ENCODE results near the gene WNT6. TPM values are rescaled to one million over a fixed set of nuclear protein-coding genes. Genes with fewer than 3 reads are reported as not detected.
"Not testable (repeated sequence)": the region's sequence is repeated elsewhere in the genome, so short reads cannot be mapped to it uniquely, and the experiment has no call there.

The WNT6 gene
- total RNA-seq, 1 experiment from 2014 or later: 7.8 TPM

DNA sequence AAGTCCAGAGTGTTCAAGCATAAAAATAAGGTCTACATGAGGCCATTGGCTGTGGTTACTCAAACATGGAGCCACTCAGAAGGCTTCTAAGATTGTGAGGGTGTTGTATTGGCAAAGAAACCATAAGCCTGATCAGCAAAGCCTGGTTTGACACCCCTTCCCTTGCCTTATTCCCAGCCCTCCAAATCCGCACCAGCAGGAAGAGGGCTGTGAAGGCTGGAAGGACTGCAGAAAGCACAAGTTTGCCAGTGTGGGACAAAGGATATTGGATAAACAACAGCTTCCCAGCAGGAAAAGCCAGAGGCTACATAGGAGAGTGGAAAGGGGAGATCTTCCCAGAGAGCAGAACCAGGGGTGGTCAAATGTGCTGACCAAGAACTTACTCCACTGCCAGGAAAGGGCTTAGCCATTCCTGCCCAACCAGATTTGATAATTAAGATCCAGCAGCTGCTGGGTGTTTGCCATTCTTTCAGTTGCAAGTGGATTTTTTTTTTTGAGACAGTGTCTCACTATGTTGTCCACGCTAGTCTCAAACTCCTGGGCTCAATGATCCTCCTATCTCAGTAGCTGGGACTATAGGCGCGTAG, 26.5 kb upstream of the WNT6 start:
- H3K4me2 ChIP-seq (ENCODE audit: low read depth, low read length, poor library complexity, severe bottlenecking): no peak overlapping the region

DNA sequence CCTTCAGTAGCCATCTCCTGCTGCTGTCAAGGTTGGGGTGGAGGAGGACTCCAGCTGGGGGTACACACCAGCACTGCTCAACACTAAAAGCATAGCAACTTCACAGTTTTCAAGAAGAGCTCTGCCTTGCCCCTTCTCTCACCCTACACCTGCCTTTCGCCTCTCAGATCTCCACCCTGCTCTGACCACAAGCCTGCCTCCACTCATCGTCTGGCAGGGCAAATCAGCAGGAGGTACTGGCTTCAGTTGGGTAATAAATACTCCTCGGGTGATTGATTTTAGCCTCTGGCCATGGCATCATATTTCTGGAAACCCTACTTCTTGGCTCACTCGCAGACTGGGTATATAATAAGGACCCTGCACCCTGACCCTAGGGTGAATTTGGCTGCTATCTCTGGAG, 24.9 kb upstream of the WNT6 start:
- Histone ChIP-seq H3K4me1 (ENCODE audit: low read length) (no peaks in the 10 kb centered on the region), H3K9ac (ENCODE audit: low read length) (no peak overlapping the region), H2AFZ (ENCODE audit: low read length) (no peak overlapping the region), H3K9me3 (ENCODE audit: low read length) (no peaks in the 10 kb centered on the region), H3K4me3 (ENCODE audit: low read length) (no peak overlapping the region), H3K9me2 (replicated peaks; ENCODE audit: insufficient read depth, low read length) (no peaks in the 10 kb centered on the region), H3K79me2 (ENCODE audit: low read length) (no peaks in the 10 kb centered on the region), H3K27me3 (ENCODE audit: low read length) (no peaks in the 10 kb centered on the region), H3K36me3 (ENCODE audit: insufficient read depth, low read length) (no peaks in the 10 kb centered on the region), H3K4me2 (ENCODE audit: low read depth, low read length, poor library complexity, severe bottlenecking) (no peak overlapping the region), H3K27ac (ENCODE audit: low read length) (no peak overlapping the region), H4K20me1 (ENCODE audit: insufficient read depth, low read depth, low read length) (no peaks in the 10 kb centered on the region)
- no peak for DNase-seq

More for the DNA sequence above, 26.5 kb upstream of the WNT6 start:
- Histone ChIP-seq H3K79me2 (ENCODE audit: low read length) (no peaks in the 10 kb centered on the region), H2AFZ (ENCODE audit: low read length) (no peak overlapping the region), H3K4me3 (ENCODE audit: low read length) (no peak overlapping the region), H3K27me3 (ENCODE audit: low read length) (no peaks in the 10 kb centered on the region), H3K4me1 (ENCODE audit: low read length) (no peaks in the 10 kb centered on the region), H4K20me1 (ENCODE audit: insufficient read depth, low read depth, low read length) (no peaks in the 10 kb centered on the region), H3K36me3 (ENCODE audit: insufficient read depth, low read length) (no peaks in the 10 kb centered on the region), H3K9ac (ENCODE audit: low read length) (no peak overlapping the region), H3K27ac (ENCODE audit: low read length) (no peak overlapping the region), H3K9me2 (replicated peaks; ENCODE audit: insufficient read depth, low read length) (no peaks in the 10 kb centered on the region), H3K9me3 (ENCODE audit: low read length) (no peaks in the 10 kb centered on the region)
- no peak for DNase-seq

DNA sequence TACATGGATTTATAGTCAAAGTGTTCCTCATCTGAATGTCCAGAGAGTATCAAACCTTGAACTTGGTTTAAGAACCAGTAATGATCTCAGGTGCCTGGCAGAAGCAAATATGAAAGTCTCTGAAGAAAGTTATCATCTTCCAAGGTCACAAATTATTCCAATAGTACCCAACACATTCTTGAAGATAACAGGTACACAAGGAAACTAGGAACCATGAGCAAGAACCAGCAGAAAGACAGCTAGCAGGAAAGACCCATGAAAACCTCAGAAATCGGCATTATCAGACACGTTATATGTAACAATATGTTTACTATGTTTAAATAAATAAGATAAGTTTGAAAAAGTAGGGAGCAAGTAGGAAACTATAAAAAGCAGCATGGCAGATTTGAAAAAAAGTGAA, 22.1 kb upstream of the WNT6 start:
- H3K36me3 ChIP-seq (ENCODE audit: insufficient read depth, low read length): no peaks in the 10 kb centered on the region
- no peak overlapping the region for H3K27ac ChIP-seq (ENCODE audit: low read length)
- no peaks in the 10 kb centered on the region for H3K4me1 ChIP-seq (ENCODE audit: low read length)
- H4K20me1 ChIP-seq (ENCODE audit: insufficient read depth, low read depth, low read length): no peaks in the 10 kb centered on the region
- no peak overlapping the region for H2AFZ ChIP-seq (ENCODE audit: low read length)
- no peaks in the 10 kb centered on the region for H3K79me2 ChIP-seq (ENCODE audit: low read length)
- H3K9ac ChIP-seq (ENCODE audit: low read length): no peak overlapping the region
- no peaks in the 10 kb centered on the region for H3K27me3 ChIP-seq (ENCODE audit: low read length)
- no peak overlapping the region for H3K4me2 ChIP-seq (ENCODE audit: low read depth, low read length, poor library complexity, severe bottlenecking)
- H3K9me3 ChIP-seq (ENCODE audit: low read length): no peaks in the 10 kb centered on the region
- DNase-seq: no peak
- no peaks in the 10 kb centered on the region for H3K9me2 ChIP-seq (replicated peaks; ENCODE audit: insufficient read depth, low read length)
- no peak overlapping the region for H3K4me3 ChIP-seq (ENCODE audit: low read length)

DNA sequence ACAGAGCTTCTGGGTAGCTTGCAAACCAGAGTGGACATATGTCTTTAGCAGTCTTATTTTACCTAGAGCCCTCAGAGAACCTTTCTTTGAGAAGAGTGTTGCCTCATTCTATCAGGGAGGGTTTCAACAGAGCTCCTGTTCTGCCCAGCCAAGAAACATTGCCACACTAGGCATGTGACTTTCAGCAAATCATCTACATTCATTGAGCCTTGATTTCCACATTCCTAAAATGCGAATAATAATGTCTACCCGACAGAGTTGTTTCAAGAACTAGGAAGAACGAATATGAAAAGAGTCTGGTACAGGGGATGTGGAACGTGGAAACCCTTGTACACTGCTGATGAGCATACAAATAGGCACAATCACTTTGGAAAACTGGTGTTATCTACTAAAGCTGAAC, 20.2 kb upstream of the WNT6 start:
- Histone ChIP-seq H3K27ac (ENCODE audit: low read length) (no peak overlapping the region), H4K20me1 (ENCODE audit: insufficient read depth, low read depth, low read length) (no peaks in the 10 kb centered on the region), H3K4me2 (ENCODE audit: low read depth, low read length, poor library complexity, severe bottlenecking) (no peak overlapping the region), H3K4me3 (ENCODE audit: low read length) (no peak overlapping the region), H3K4me1 (ENCODE audit: low read length) (no peaks in the 10 kb centered on the region), H3K27me3 (ENCODE audit: low read length) (no peaks in the 10 kb centered on the region), H3K79me2 (ENCODE audit: low read length) (no peaks in the 10 kb centered on the region), H2AFZ (ENCODE audit: low read length) (no peak overlapping the region), H3K9ac (ENCODE audit: low read length) (no peak overlapping the region), H3K9me3 (ENCODE audit: low read length) (no peaks in the 10 kb centered on the region), H3K36me3 (ENCODE audit: insufficient read depth, low read length) (no peaks in the 10 kb centered on the region), H3K9me2 (replicated peaks; ENCODE audit: insufficient read depth, low read length) (no peaks in the 10 kb centered on the region)
- DNase-seq: no peak

DNA sequence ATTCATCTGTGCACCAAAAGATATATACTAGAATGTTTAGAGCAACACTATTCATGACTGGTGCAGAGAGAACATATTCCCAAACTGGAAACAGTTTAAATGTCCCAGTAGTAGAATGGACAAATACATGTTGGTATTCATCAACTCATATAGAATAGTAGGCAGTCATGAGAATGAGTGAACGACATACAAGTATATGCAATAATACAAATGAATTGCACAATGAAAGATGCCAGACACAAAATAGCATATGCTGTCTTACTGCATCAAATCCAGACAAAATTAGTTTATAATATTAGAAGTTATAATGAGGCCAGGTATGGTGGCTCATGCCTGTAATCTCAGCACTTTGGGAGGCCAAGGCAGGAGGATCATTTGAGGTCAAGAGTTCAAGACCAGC, 19.7 kb upstream of the WNT6 start:
- H3K27ac ChIP-seq (ENCODE audit: low read length): no peak overlapping the region
- H3K27me3 ChIP-seq (ENCODE audit: low read length): no peaks in the 10 kb centered on the region
- H3K36me3 ChIP-seq (ENCODE audit: insufficient read depth, low read length): no peaks in the 10 kb centered on the region
- no peak overlapping the region for H2AFZ ChIP-seq (ENCODE audit: low read length)
- no peak overlapping the region for H3K4me2 ChIP-seq (ENCODE audit: low read depth, low read length, poor library complexity, severe bottlenecking)
- H3K9me3 ChIP-seq (ENCODE audit: low read length): no peaks in the 10 kb centered on the region
- H4K20me1 ChIP-seq (ENCODE audit: insufficient read depth, low read depth, low read length): no peaks in the 10 kb centered on the region
- no peaks in the 10 kb centered on the region for H3K9me2 ChIP-seq (replicated peaks; ENCODE audit: insufficient read depth, low read length)
- DNase-seq: no peak
- H3K4me3 ChIP-seq (ENCODE audit: low read length): no peak overlapping the region
- H3K79me2 ChIP-seq (ENCODE audit: low read length): no peaks in the 10 kb centered on the region
- no peak overlapping the region for H3K9ac ChIP-seq (ENCODE audit: low read length)
- no peaks in the 10 kb centered on the region for H3K4me1 ChIP-seq (ENCODE audit: low read length)

DNA sequence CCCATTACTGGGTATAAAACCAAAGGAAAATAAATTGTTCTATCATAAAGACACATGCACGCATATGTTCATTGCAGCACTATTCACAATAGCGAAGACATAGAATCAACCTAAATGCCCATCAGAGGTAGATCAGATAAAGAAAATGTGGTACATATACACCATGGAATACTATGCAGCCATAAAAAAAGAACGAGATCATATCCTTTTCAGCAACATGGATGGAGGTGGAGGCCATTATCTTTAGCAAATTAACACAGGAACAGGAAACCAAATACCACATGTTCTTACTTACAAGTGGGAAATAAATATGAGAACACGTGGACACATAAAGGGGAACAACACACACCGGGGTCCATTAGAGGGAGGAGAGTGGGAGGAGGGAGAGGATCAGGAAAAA, 15.3 kb upstream of the WNT6 start:
- H3K27ac ChIP-seq (ENCODE audit: low read length); H3K79me2 ChIP-seq (ENCODE audit: low read length); H3K9ac ChIP-seq (ENCODE audit: low read length); H2AFZ ChIP-seq (ENCODE audit: low read length); H3K4me3 ChIP-seq (ENCODE audit: low read length); H3K27me3 ChIP-seq (ENCODE audit: low read length); H3K36me3 ChIP-seq (ENCODE audit: insufficient read depth, low read length); DNase-seq; H4K20me1 ChIP-seq (ENCODE audit: insufficient read depth, low read depth, low read length); H3K9me2 ChIP-seq (replicated peaks; ENCODE audit: insufficient read depth, low read length); H3K9me3 ChIP-seq (ENCODE audit: low read length); H3K4me1 ChIP-seq (ENCODE audit: low read length); H3K4me2 ChIP-seq (ENCODE audit: low read depth, low read length, poor library complexity, severe bottlenecking): not testable (repeated sequence)

DNA sequence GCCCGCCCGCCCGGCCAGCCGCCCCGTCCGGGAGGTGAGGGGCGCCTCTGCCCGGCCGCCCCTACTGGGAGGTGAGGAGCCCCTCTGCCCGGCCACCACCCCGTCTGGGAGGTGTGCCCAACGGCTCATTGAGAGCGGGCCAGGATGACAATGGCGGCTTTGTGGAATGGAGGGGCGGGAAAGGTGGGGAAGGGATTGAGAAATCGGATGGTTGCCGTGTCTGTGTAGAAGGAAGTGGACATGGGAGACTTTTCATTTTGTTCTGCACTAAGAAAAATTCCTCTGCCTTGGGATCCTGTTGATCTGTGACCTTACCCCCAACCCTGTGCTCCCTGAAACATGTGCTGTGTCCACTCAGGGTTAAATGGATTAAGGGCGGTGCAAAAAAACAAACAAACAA, 12.6 kb upstream of the WNT6 start:
- not testable (repeated sequence) for DNase-seq; H3K4me3 ChIP-seq (ENCODE audit: low read length); H3K9me2 ChIP-seq (replicated peaks; ENCODE audit: insufficient read depth, low read length); H3K9ac ChIP-seq (ENCODE audit: low read length); H3K4me1 ChIP-seq (ENCODE audit: low read length); H3K27me3 ChIP-seq (ENCODE audit: low read length); H3K27ac ChIP-seq (ENCODE audit: low read length); H3K9me3 ChIP-seq (ENCODE audit: low read length); H4K20me1 ChIP-seq (ENCODE audit: insufficient read depth, low read depth, low read length); H3K36me3 ChIP-seq (ENCODE audit: insufficient read depth, low read length); H3K79me2 ChIP-seq (ENCODE audit: low read length); H2AFZ ChIP-seq (ENCODE audit: low read length); H3K4me2 ChIP-seq (ENCODE audit: low read depth, low read length, poor library complexity, severe bottlenecking)

DNA sequence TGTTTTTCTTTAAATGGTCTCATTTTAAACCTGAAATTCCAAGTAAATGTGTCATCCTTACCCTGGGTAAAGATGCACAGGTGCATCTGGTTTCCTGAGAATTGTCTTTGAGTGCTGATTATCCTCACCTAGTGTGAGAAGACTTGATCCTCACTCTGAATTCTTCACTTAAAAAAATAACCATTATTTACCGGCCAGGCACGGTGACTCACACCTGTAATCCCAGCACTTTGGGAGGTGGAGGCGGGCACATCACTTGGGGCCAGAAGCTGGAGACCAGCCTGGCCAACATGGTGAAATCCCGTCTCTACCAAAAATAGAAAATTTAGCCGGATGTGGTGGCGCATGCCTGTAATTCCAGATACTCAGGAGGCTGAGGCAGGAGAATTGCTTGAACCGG, 9.9 kb upstream of the WNT6 start:
- H3K9ac ChIP-seq (ENCODE audit: low read length): no peak overlapping the region
- no peak overlapping the region for H3K27ac ChIP-seq (ENCODE audit: low read length)
- no peak overlapping the region for H2AFZ ChIP-seq (ENCODE audit: low read length)
- no peaks in the 10 kb centered on the region for H3K9me2 ChIP-seq (replicated peaks; ENCODE audit: insufficient read depth, low read length)
- H3K79me2 ChIP-seq (ENCODE audit: low read length): no peaks in the 10 kb centered on the region
- H3K4me3 ChIP-seq (ENCODE audit: low read length): no peak overlapping the region
- peaks cover 4% of the 10 kb centered on the region; the same call in 1 of the 2 replicates for H3K4me1 ChIP-seq (ENCODE audit: low read length)
- no peaks in the 10 kb centered on the region for H3K9me3 ChIP-seq (ENCODE audit: low read length)
- no peaks in the 10 kb centered on the region for H4K20me1 ChIP-seq (ENCODE audit: insufficient read depth, low read depth, low read length)
- no peak for DNase-seq
- H3K36me3 ChIP-seq (ENCODE audit: insufficient read depth, low read length): no peaks in the 10 kb centered on the region
- H3K4me2 ChIP-seq (ENCODE audit: low read depth, low read length, poor library complexity, severe bottlenecking): no peak overlapping the region
- no peaks in the 10 kb centered on the region for H3K27me3 ChIP-seq (ENCODE audit: low read length)

DNA sequence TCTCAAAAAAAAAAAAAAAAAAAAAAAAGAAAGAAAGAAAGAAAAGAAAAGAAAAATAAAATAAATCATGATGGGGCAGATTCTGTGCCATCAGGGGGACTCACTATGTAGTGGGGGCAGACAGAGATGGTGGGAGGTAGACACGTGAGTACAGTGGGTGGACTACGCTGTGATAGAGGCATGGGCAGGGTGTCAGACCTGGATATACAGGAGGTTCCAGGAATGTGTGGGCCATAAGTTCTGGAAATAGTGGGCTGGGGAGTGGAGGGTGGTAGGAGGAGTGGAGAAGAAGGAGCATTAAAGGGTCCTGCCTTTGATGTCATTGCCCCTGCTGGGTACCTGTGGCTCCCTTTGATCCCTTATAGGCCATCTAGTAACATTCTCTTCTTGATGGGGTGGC, 8.8 kb upstream of the WNT6 start:
- no peaks in the 10 kb centered on the region for H3K9me3 ChIP-seq (ENCODE audit: low read length)
- no peaks in the 10 kb centered on the region for H3K36me3 ChIP-seq (ENCODE audit: insufficient read depth, low read length)
- no peak overlapping the region for H2AFZ ChIP-seq (ENCODE audit: low read length)
- no peak overlapping the region for H3K4me3 ChIP-seq (ENCODE audit: low read length)
- H3K9me2 ChIP-seq (replicated peaks; ENCODE audit: insufficient read depth, low read length): no peaks in the 10 kb centered on the region
- DNase-seq: no peak
- peaks cover 4% of the 10 kb centered on the region; the same call in 1 of the 2 replicates for H3K4me1 ChIP-seq (ENCODE audit: low read length)
- H3K9ac ChIP-seq (ENCODE audit: low read length): no peak overlapping the region
- H3K79me2 ChIP-seq (ENCODE audit: low read length): no peaks in the 10 kb centered on the region
- H3K4me2 ChIP-seq (ENCODE audit: low read depth, low read length, poor library complexity, severe bottlenecking): no peak overlapping the region
- H4K20me1 ChIP-seq (ENCODE audit: insufficient read depth, low read depth, low read length): no peaks in the 10 kb centered on the region
- no peaks in the 10 kb centered on the region for H3K27me3 ChIP-seq (ENCODE audit: low read length)
- H3K27ac ChIP-seq (ENCODE audit: low read length): no peak overlapping the region
